Prostate gland (tissue), 2 donors: ENCODE results near the gene MBOAT1. TPM values are rescaled to one million over a fixed set of nuclear protein-coding genes. Genes with fewer than 3 reads are reported as not detected.
"Not testable (repeated sequence)": the region's sequence is repeated elsewhere in the genome, so short reads cannot be mapped to it uniquely, and the experiment has no call there.

ENCODE experiments used
- DNase-seq: peaks from one replicate; pipeline ENCODE4 v3.0.0-alpha.2; 2019; ENCODE audit warnings: low spot score
- H3K27ac ChIP-seq, 2 donors: fragments of 200-600 bp; sonication (generic); 2 replicates each; pipeline ENCODE4 v1.5.1; 2017 to 2019
- H3K27me3 ChIP-seq: fragments of 200-600 bp; sonication (generic); replicated peaks from 2 replicates; pipeline ENCODE4 v1.5.1; 2019; ENCODE audit not compliant: insufficient read depth
- H3K36me3 ChIP-seq, 2 donors: fragments of 200-600 bp; sonication (generic); 1 replicate in 1 of 2; 2 replicates in 1 of 2; pipeline versions ENCODE4 v1.5.1 to v1.8.1; 2017 to 2019
- H3K4me1 ChIP-seq: fragments of 200-600 bp; sonication (generic); replicated peaks from 2 replicates; pipeline ENCODE4 v1.5.1; 2019
- H3K4me3 ChIP-seq, 2 donors: fragments of 200-600 bp; sonication (generic); 2 replicates each; pipeline ENCODE4 v1.5.1; 2017 to 2019
- H3K9me3 ChIP-seq: fragments of 200-600 bp; sonication (generic); 2 replicates; pipeline ENCODE4 v1.5.1; 2017
- POLR2A ChIP-seq: fragments of 450-650 bp; IDR thresholded peaks from one replicate; pipeline ENCODE4 v1.6.1; 2016; ENCODE audit warnings: antibody characterized with exemption, mild to moderate bottlenecking
- POLR2AphosphoS5 ChIP-seq: sonication (generic); formaldehyde crosslinking; IDR thresholded peaks from one replicate; pipeline ENCODE4 v1.6.1; 2017; ENCODE audit warnings: antibody characterized with exemption
- WGBS: methylation state at CpG from one replicate; pipeline ENCODE4 v1.1.5; 2018; 5-methylcytosine and 5-hydroxymethylcytosine counted together
- intact Hi-C: fragments of 100-400 bp; cut with DNase I; formaldehyde crosslinking; loops from one replicate; pipeline ENCODE4 v1.14.2; 2022
- total RNA-seq, 2 donors: library from RNA; depleted of rRNA; stranded (reverse); fragments of >200 nt; gene quantifications; one replicate each; pipeline ENCODE4 v1.1.0, GENCODE V29; 2016
- TF ChIP-seq, protein P1 (sequence below), 4 experiments: fragments of 200-600 bp in 2 of 4; fragments of 450-650 bp in 2 of 4; sonication (generic) in 2 of 4; IDR thresholded peaks; 1 replicate in 3 of 4; 2 replicates in 1 of 4; pipeline ENCODE4 v1.5.1; 2016 to 2019; ENCODE audit warnings: antibody characterized with exemption in 4 of 4, mild to moderate bottlenecking in 2 of 4, moderate library complexity in 2 of 4

The MBOAT1 gene
- total RNA-seq, 2 donors from 2014 or later, result 8.6 to 14.1 TPM

GRCh38 chr6:20148433-20148832, 63.8 kb downstream of the MBOAT1 start:
- intact Hi-C loops, result no loop called here
- Histone ChIP-seq H3K27me3 (no peaks in the 10 kb centered on the region), H3K36me3 (no peaks in the 10 kb centered on the region), H3K4me1 (no peaks in the 10 kb centered on the region), H3K27ac (no peak overlapping the region), H3K9me3 (no peaks in the 10 kb centered on the region), H3K4me3 (no peak overlapping the region)
- WGBS, result 71% methylated on average over 4 of the region's 4 CpGs
- TF ChIP-seq POLR2A (no peak), POLR2AphosphoS5 (no peak)
- TF ChIP-seq, protein P1, sequence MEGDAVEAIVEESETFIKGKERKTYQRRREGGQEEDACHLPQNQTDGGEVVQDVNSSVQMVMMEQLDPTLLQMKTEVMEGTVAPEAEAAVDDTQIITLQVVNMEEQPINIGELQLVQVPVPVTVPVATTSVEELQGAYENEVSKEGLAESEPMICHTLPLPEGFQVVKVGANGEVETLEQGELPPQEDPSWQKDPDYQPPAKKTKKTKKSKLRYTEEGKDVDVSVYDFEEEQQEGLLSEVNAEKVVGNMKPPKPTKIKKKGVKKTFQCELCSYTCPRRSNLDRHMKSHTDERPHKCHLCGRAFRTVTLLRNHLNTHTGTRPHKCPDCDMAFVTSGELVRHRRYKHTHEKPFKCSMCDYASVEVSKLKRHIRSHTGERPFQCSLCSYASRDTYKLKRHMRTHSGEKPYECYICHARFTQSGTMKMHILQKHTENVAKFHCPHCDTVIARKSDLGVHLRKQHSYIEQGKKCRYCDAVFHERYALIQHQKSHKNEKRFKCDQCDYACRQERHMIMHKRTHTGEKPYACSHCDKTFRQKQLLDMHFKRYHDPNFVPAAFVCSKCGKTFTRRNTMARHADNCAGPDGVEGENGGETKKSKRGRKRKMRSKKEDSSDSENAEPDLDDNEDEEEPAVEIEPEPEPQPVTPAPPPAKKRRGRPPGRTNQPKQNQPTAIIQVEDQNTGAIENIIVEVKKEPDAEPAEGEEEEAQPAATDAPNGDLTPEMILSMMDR (IDR thresholded peaks at IDR 0.05), result no peak
- no peak for DNase-seq

GRCh38 chr6:20147469-20147868, 64.8 kb downstream of the MBOAT1 start:
- WGBS, result 94% methylated on average over 4 of the region's 4 CpGs
- intact Hi-C loops, result no loop called here
- Histone ChIP-seq H3K27ac (no peak overlapping the region), H3K36me3 (no peaks in the 10 kb centered on the region), H3K9me3 (no peaks in the 10 kb centered on the region), H3K27me3 (no peaks in the 10 kb centered on the region), H3K4me3 (no peak overlapping the region), H3K4me1 (no peaks in the 10 kb centered on the region)
- TF ChIP-seq POLR2AphosphoS5, result no peak
- TF ChIP-seq POLR2A, result no peak
- TF ChIP-seq, protein P1 (IDR thresholded peaks at IDR 0.05), result no peak
- DNase-seq, result no peak

GRCh38 chr6:20146831-20147230, 65.4 kb downstream of the MBOAT1 start:
- DNase-seq, H3K4me1 ChIP-seq, H3K4me3 ChIP-seq, H3K36me3 ChIP-seq, H3K27me3 ChIP-seq, intact Hi-C loops, H3K9me3 ChIP-seq, H3K27ac ChIP-seq: not testable (repeated sequence)
- 95% methylated on average over 6 of the region's 6 CpGs for WGBS

DNA sequence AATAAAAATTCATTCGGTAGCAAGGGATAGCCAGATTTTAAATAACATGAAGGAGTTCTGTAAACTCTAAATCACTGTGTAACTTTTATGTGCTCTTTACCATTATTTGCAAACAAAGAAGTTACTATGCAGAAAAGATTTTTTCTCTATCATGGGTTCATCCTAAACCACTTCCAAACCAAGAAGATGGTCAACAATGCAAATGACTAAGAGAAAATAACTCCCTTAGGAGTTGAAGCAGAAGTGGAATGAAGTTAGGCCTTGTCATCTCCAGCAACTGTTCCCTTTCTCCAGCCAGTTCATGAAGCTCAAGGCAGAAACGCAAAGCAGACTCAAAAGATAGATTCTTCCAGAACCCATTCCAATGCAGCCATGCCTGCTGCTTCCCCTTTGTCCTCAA, 66.0 kb downstream of the MBOAT1 start:
- no peaks in the 10 kb centered on the region for H3K27me3 ChIP-seq
- TF ChIP-seq, protein P1 (IDR thresholded peaks at IDR 0.05), result no peak
- TF ChIP-seq POLR2A (no peak), POLR2AphosphoS5 (no peak)
- no peak for DNase-seq
- H3K27ac ChIP-seq, result no peak overlapping the region
- WGBS, result 84% methylated on average over 2 of the region's 2 CpGs
- intact Hi-C loops, result no loop called here
- H3K4me3 ChIP-seq, result no peak overlapping the region
- no peaks in the 10 kb centered on the region for H3K36me3 ChIP-seq
- no peaks in the 10 kb centered on the region for H3K9me3 ChIP-seq
- no peaks in the 10 kb centered on the region for H3K4me1 ChIP-seq

DNA sequence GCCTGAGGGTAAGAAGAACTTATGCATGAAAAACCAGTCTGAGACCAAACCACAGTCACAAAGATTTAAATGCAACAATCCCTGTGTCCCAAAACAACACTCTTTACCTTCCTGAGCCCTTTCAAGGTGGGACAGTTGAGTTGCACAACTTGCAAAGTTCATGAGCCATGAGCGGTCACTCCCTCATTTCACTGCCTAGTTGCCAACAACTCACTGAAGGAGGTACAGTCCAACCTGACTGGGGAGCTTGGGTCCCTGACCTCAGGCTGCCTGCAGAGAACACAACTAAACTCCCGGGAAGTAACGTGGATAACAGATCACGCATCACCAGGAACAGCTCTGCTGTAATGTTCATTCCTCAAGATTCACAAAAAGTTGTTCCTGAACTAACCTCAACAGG, 69.4 kb downstream of the MBOAT1 start:
- 95% methylated on average over 4 of the region's 4 CpGs for WGBS
- no peaks in the 10 kb centered on the region for H3K4me1 ChIP-seq
- DNase-seq, result no peak
- H3K9me3 ChIP-seq, result no peaks in the 10 kb centered on the region
- no peaks in the 10 kb centered on the region for H3K27me3 ChIP-seq
- no peaks in the 10 kb centered on the region for H3K36me3 ChIP-seq
- intact Hi-C loops, result no loop called here
- no peak overlapping the region for H3K4me3 ChIP-seq
- no peak overlapping the region for H3K27ac ChIP-seq
- TF ChIP-seq POLR2AphosphoS5 (no peak), POLR2A (no peak)
- TF ChIP-seq, protein P1 (IDR thresholded peaks at IDR 0.05), result no peak
